GM19328 (cell line): Measurements from ENCODE around the gene FXYD4.
"Not testable (repeated sequence)": the region's sequence is repeated elsewhere in the genome, so short reads cannot be mapped to it uniquely, and the experiment has no call there.

Experiments used
- ATAC-seq: cut with Tn5 transposase; IDR thresholded peaks from one replicate; pipeline ENCODE4 v1.9.1; 2021; ENCODE audit warnings: mild to moderate bottlenecking, moderate library complexity; ENCODE audit not compliant: unreplicated experiment

The FXYD4 gene

DNA sequence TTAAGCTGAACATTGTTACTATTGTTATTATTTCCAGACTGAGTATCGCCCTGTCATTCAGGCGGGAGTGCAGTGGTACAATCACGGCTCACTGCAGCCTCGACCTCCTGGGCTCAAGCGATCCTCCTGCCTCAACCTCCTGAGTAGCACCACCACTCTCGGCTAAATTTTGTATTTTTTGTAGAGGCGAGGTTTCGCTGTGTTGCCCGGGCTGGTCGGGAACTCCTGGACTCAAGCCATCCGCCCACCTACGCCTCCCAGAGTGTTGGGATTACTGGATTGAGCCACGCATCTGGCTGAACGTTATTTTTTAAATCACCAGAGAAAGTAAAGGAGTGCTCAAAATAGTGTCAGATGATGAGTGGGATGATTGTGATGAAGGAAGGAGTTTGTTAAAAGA, 38.9 kb downstream of the FXYD4 start:
- no peak for ATAC-seq

DNA sequence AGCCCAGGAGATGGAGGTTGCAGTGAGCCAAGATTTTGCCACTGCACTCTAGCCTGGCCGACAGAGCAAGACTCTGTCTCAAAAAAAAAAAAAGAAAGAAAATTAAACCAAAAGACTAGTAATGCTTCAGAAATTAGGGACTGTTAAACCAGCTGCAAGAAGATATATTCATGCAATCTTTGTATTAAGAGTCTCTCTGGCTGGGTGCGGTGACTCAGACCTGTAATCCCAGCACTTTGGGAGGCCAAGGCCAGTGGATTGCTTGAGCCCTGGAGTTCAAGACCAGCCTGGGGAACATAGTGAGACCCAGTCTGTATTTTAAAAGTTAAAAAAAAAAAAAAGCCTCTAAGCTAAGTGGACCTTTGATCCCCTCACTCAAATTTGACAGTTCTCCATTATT, 40.1 kb downstream of the FXYD4 start:
- no peak for ATAC-seq

DNA sequence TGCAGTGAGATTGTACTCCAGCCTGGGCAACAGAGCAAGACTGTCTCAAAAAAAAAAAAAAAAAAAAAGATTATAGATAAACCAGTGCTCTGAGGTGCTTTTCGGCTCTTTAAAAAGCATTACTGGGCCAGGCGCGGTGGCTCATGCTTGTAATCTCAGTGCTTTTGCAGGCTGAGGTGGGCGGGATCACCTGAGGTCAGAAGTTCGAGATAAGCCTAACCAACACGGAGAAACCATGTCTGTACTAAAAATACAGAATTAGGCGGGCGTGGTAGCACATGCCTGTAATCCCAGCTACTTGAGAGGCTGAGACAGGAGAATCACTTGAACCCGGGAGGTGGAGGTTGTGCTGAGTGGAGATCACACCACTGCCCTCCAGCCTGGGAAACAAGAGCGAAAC, 44.1 kb downstream of the FXYD4 start:
- ATAC-seq: no peak

DNA sequence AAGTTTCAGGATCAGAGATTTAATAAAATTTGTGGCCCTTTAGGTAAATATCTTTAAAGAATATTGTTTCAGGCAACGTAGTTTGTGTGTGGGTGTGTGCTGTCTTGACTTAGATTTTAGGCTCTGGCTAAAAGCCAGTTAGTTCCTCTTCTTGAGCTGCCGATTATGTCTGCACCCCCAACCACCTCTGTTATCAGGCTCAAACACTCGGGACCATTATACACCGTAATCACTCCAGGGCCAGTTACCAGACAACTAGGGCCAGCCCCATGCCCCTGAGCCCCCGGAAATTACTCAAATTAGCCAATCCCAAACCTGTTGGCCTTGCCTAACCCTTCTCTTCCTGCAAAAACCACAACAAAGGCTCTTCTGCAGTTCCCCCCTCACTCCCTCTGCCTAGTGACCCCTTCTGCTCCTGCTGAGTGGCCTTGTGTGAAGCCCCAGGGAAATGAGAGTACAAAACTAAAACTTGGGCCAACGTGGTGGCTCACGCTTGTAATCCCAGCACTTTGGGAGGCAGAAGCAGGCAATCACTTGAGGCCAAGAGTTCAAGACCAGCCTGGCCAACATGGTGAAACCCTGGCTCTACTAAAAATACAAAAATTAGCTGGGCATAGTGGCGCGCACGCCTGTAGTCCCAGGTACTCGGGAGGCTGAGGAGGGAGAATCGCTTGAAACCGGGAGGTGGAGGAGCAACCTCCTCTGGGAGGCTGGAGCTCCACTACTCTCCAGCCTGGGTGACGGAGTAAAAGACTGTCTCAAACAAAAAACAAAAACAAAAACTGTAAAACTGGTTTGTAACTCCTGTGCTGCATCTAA, 46.7 kb downstream of the FXYD4 start:
- no peak for ATAC-seq

- ATAC-seq: no peak
Measured at GRCh38 chr10:43419997-43420368, 48.5 kb downstream of the FXYD4 start.

DNA sequence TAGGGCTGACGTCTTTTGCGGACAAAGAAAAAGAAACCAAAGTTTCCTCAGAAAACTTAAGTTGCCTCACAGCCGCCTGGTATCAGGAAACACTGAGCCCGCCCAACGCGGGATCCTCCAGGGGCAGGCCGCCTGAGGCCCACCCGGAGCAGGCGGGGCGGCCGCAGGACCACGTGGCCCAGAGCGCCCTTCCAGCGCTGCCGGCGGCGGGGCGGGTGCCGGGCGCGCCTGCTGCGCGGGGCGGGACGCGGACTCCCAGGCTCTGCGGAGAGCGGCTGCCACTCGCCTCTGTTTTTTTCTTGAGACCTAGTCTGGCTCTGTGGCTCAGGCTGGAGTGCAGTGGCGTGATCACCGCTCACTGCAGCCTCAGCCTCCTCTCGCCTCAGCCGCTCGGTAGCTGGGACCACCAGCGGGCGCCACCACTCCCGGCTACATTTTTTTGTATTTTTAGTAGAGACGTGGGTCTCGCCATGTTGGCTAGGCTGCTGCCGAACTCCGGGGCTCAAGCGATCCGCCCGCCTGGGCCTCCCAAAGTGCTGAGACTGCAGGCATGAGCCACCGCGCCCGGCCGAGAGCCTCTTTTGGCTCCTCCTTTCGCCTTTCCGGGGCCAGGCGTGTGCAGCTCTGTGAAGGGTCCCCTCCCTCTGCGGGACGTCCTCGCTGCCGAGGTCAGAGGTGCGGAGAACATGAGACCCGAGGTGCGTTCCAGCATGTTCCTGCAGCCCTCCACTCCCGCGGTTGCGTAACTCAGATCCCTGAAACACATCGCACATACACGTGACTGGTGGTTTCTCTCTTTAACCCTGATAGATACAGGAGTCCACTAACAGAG, 49.1 kb downstream of the FXYD4 start:
- peak; percentile 73 for ATAC-seq

DNA sequence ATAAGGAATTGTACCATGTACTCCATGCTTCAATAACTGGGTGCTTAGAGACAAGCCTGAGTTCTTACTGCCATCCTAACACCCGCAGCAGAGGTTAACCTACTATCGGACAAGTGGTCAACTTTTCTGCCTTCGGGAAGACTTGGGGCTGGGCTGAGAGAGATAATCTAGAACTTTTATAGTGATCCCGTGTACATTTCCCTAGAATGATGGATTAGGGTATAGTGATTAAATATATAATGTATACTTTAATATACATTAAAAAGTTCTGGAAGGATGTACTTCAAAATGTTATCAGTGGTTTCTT, 49.7 kb downstream of the FXYD4 start:
- ATAC-seq: no peak

- no peak for ATAC-seq
Measured at GRCh38 chr10:43421519-43421918, 50.1 kb downstream of the FXYD4 start.

GRCh38 chr10:43421944-43422343, 50.5 kb downstream of the FXYD4 start:
- ATAC-seq: not testable (repeated sequence)

- ATAC-seq: no peak
Measured at GRCh38 chr10:43424416-43424815, 53.0 kb downstream of the FXYD4 start.
